ENCODE data around the gene MGAT4C.

DNA sequence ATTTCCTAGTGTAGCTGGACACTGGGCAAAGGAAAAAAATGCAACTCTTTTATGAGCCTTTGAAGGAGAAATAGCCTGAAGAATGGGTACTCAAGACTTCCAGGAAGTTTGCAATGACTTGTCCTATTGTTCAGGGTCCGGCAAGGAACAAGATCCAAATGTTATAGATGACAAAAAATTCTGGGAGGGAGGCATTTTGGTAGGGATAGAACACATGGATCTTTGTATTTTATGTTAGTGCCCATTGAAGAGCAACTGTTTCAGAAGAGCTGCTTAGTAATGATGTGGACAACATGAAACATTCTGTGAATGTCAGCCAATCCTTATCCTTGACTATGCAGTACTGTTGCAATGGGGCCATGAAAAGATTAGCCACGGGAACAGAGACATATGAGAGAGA lies 138.0 kb downstream of the MGAT4C start:
- TF ChIP-seq CTCF (optimal IDR thresholded peaks at IDR 0.05 in 1 of 3, IDR thresholded peaks at IDR 0.05 in 1 of 3, conservative IDR thresholded peaks at IDR 0.05 in 1 of 3; ENCODE audit: extremely low read depth in 1 of 3, insufficient read depth in 2 of 3, low read length in 3 of 3) (no peak), EZH2 (IDR thresholded peaks at IDR 0.05; ENCODE audit: low read length) (no peak)
